Measurements from ENCODE around the gene AGR2. TPM values are rescaled to one million over a fixed set of nuclear protein-coding genes. Genes with fewer than 3 reads are reported as not detected.

The AGR2 gene
- total RNA-seq, 1 experiment from 2014 or later = 76.1 TPM

DNA sequence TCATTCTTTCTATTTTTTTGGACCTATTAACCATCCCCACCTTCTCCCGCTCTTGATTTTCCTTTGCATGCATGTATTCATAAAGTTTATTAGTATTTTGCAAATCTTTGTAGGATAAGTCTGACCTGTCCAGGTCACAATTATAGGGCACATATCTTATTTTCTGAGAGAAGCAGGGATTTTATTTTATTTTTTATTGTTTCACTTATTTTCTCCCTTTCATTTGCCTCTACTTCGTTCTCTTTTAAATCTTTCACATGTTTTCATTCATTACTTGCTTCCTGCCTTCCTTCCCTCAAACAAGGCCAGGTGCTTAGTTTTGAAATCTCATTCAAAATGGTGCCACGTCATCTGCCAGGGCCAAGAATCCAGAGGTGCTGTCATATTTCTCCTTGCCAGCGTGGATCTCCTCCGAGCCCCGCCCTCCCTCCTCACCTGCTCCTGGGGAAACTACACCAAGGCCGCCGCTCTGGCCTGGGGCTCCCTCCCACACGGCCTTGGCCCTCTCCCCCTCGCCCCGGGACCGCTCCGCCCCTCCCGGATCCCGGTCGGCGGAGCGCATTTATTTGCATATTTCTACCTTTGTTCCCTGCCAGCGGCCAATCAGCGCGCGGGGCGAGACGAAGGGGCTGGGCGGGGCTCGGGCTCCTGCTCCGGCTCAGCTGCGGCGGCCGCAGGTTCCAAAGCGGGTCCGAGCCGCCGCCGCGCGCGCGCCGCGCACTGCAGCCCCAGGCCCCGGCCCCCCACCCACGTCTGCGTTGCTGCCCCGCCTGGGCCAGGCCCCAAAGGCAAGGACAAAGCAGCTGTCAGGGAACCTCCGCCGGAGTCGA lies 51.5 kb downstream of the AGR2 start, which contains the start of gene TSPAN13:
Gene TSPAN13 (plus strand): TSS at position 654 of the 830 bp plus-strand sequence. CDS start 213 bp downstream, outside the sequence.
- H3K4me2 ChIP-seq = peak within 1 kb of the TSS; percentile 79
- intact Hi-C loops (cut with micrococcal nuclease; ENCODE audit: unreplicated experiment) = loop anchor here (2.0 to 5.0 kb wide), 4 partner anchors 45 to 164 kb away; partner anchors contain the start of genes ANKMY2 and BZW2
- H3F3A ChIP-seq (ENCODE audit: insufficient read depth, low read depth) = peaks cover 18% of the 10 kb centered on the region
- ChIA-PET POLR2A (ENCODE audit: unreplicated experiment) (interaction anchor here (0.6 kb wide), 1 partner anchor 1782 kb away, joined by 6 read pairs; no protein-coding TSS in a partner anchor), CTCF (interaction anchor here (0.5 to 1.2 kb wide), 3 partner anchors 22 to 655 kb away, joined by 3 to 14 read pairs (median 5); no protein-coding TSS in a partner anchor)
- TF ChIP-seq EZH2 (IDR thresholded peaks at IDR 0.05; ENCODE audit: low read depth) = no peak
- TF ChIP-seq, protein P1, sequence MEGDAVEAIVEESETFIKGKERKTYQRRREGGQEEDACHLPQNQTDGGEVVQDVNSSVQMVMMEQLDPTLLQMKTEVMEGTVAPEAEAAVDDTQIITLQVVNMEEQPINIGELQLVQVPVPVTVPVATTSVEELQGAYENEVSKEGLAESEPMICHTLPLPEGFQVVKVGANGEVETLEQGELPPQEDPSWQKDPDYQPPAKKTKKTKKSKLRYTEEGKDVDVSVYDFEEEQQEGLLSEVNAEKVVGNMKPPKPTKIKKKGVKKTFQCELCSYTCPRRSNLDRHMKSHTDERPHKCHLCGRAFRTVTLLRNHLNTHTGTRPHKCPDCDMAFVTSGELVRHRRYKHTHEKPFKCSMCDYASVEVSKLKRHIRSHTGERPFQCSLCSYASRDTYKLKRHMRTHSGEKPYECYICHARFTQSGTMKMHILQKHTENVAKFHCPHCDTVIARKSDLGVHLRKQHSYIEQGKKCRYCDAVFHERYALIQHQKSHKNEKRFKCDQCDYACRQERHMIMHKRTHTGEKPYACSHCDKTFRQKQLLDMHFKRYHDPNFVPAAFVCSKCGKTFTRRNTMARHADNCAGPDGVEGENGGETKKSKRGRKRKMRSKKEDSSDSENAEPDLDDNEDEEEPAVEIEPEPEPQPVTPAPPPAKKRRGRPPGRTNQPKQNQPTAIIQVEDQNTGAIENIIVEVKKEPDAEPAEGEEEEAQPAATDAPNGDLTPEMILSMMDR (conservative IDR thresholded peaks at IDR 0.05) = no peak
- peaks cover 28% of the 10 kb centered on the region for H3K4me1 ChIP-seq (replicated peaks; ENCODE audit: insufficient read depth)
- no peaks in the 10 kb centered on the region for H4K20me1 ChIP-seq (ENCODE audit: insufficient read depth)
- peaks cover 36% of the 10 kb centered on the region for H3K79me2 ChIP-seq (ENCODE audit: low read depth)
- peak within 1 kb of the TSS; percentile 87 for H2AFZ ChIP-seq
- H3K36me3 ChIP-seq (ENCODE audit: low read depth) = no peaks in the 10 kb centered on the region
- H3K9me3 ChIP-seq (ENCODE audit: insufficient read depth, low read depth) = no peaks in the 10 kb centered on the region
- peak within 1 kb of the TSS; percentile 65 for H3K4me3 ChIP-seq
- peak within 1 kb of the TSS; percentile 60 for H3K27ac ChIP-seq
- BruUV-seq (replicated peaks) = no TSS peak
- H3K27me3 ChIP-seq (ENCODE audit: insufficient read depth, low read depth) = no peaks in the 10 kb centered on the region
- no peaks in the 10 kb centered on the region for H3K9me2 ChIP-seq (ENCODE audit: insufficient read depth)
- peak; percentile 97 to 99 for DNase-seq

DNA sequence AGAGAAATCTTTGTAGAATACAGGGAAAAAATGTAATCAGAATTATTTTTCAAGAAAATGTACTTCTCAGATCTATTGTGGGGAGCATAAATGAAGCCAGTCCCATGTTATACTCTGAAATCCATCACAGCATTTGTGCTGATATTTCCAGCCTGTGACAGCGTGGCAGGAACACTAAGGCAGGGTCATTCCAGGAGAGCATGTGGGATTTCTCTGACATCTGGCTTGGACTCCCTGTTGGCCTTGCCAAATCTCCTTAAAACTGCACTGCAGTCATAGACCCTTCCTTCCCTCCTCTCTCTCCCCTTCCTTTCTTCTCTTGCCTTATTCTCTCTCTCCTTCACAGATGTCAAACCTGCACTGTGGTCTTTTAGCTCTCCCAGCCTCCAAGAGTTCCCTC lies 57.7 kb downstream of the AGR2 start:
- Histone ChIP-seq H2AFZ (no peak overlapping the region), H3K4me3 (no peak overlapping the region), H3K4me2 (no peak overlapping the region), H3K27ac (no peak overlapping the region), H3K79me2 (ENCODE audit: low read depth) (no peaks in the 10 kb centered on the region), H4K20me1 (ENCODE audit: insufficient read depth) (no peaks in the 10 kb centered on the region), H3F3A (ENCODE audit: insufficient read depth, low read depth) (no peaks in the 10 kb centered on the region), H3K4me1 (replicated peaks; ENCODE audit: insufficient read depth) (peaks cover 11% of the 10 kb centered on the region), H3K9me3 (ENCODE audit: insufficient read depth, low read depth) (no peaks in the 10 kb centered on the region), H3K36me3 (ENCODE audit: low read depth) (no peaks in the 10 kb centered on the region), H3K27me3 (ENCODE audit: insufficient read depth, low read depth) (no peaks in the 10 kb centered on the region), H3K9me2 (ENCODE audit: insufficient read depth) (no peaks in the 10 kb centered on the region)
- intact Hi-C loops (cut with micrococcal nuclease; ENCODE audit: unreplicated experiment) = no loop called here
- POLR2A ChIA-PET (ENCODE audit: unreplicated experiment) = no interaction called here
- TF ChIP-seq, protein P1 (conservative IDR thresholded peaks at IDR 0.05) = no peak
- TF ChIP-seq EZH2 (IDR thresholded peaks at IDR 0.05; ENCODE audit: low read depth) = no peak
- BruUV-seq (replicated peaks) = no TSS peak
- CTCF ChIA-PET = no interaction called here
- no peak for DNase-seq

DNA sequence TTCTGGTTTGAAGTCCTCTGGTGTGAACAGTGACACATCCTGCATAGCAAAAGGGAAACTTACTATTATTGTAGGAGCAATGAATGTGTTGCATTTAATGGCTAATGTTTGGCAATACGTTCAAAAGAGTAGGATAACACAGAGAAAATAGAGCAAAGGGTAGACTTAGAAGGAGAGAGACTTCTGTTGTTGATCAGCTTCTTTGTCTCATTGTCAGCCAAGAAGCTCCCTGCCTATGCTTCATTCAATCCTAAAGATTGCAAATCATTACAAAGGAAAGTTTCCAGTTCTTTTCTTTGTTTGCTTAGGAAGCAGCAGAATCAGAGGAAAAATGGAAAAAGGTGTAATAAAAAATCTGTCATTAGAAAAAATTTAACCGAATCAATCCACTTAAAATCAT lies 59.2 kb downstream of the AGR2 start:
- TF ChIP-seq, protein P1 (conservative IDR thresholded peaks at IDR 0.05) = no peak
- TF ChIP-seq EZH2 (IDR thresholded peaks at IDR 0.05; ENCODE audit: low read depth) = no peak
- Histone ChIP-seq H3K27ac (no peak overlapping the region), H2AFZ (no peak overlapping the region), H3K4me3 (no peak overlapping the region), H3K4me2 (no peak overlapping the region), H3K9me2 (ENCODE audit: insufficient read depth) (no peaks in the 10 kb centered on the region), H3K9me3 (ENCODE audit: insufficient read depth, low read depth) (no peaks in the 10 kb centered on the region), H3K36me3 (ENCODE audit: low read depth) (no peaks in the 10 kb centered on the region), H3F3A (ENCODE audit: insufficient read depth, low read depth) (no peaks in the 10 kb centered on the region), H3K4me1 (replicated peaks; ENCODE audit: insufficient read depth) (peaks cover 11% of the 10 kb centered on the region), H3K79me2 (ENCODE audit: low read depth) (no peaks in the 10 kb centered on the region), H3K27me3 (ENCODE audit: insufficient read depth, low read depth) (no peaks in the 10 kb centered on the region), H4K20me1 (ENCODE audit: insufficient read depth) (no peaks in the 10 kb centered on the region)
- intact Hi-C loops (cut with micrococcal nuclease; ENCODE audit: unreplicated experiment) = no loop called here
- BruUV-seq (replicated peaks) = no TSS peak
- CTCF ChIA-PET = no interaction called here
- DNase-seq = no peak
- POLR2A ChIA-PET (ENCODE audit: unreplicated experiment) = no interaction called here

All from PC-9 (cell line).